Dendritic cell treated with granulocyte-macrophage colony-stimulating factor and Interleukin-4, amounts not matched to agents 40 ng/mL and 50 ng/mL, for 4 days (primary cell): Measurements from ENCODE around the gene LSAMP.
"Not testable (repeated sequence)": the region's sequence is repeated elsewhere in the genome, so short reads cannot be mapped to it uniquely, and the experiment has no call there.

Experiments used
- H3K27ac Mint-ChIP-seq: one replicate; pipeline ENCODE4 v1.8.0; 2022; ENCODE audit warnings: mild to moderate bottlenecking, mixed read lengths
- H3K27me3 Mint-ChIP-seq: one replicate; pipeline ENCODE4 v1.8.0; 2022; ENCODE audit warnings: mild to moderate bottlenecking, mixed read lengths
- H3K36me3 Mint-ChIP-seq: one replicate; pipeline ENCODE4 v1.8.0; 2022; ENCODE audit warnings: low read depth, mixed read lengths
- H3K4me1 Mint-ChIP-seq: one replicate; pipeline ENCODE4 v1.8.0; 2022; ENCODE audit warnings: low read depth, mixed read lengths
- H3K4me3 Mint-ChIP-seq: one replicate; pipeline ENCODE4 v1.8.0; 2022; ENCODE audit warnings: mild to moderate bottlenecking, moderate library complexity, mixed read lengths
- H3K9me3 Mint-ChIP-seq: one replicate; pipeline ENCODE4 v1.8.0; 2022; ENCODE audit warnings: mixed read lengths
- intact Hi-C: fragments of 100-400 bp; cut with micrococcal nuclease; formaldehyde crosslinking; loops from one replicate; pipeline ENCODE4 v1.15.0; 2022

LSAMP gene

GRCh38 chr3:116077059-116077458 is 368.2 kb downstream of the LSAMP start:
- Mint-ChIP-seq H3K36me3 (no peaks in the 10 kb centered on the region), H3K4me1 (no peaks in the 10 kb centered on the region), H3K27me3 (no peaks in the 10 kb centered on the region), H3K27ac (no peak overlapping the region), H3K4me3 (no peak overlapping the region), H3K9me3 (peaks cover 9% of the 10 kb centered on the region)
- intact Hi-C loops, result no loop called here

- H3K4me3 Mint-ChIP-seq, H3K36me3 Mint-ChIP-seq, H3K27me3 Mint-ChIP-seq, H3K27ac Mint-ChIP-seq, intact Hi-C loops, H3K4me1 Mint-ChIP-seq, H3K9me3 Mint-ChIP-seq: not testable (repeated sequence)
Observed at GRCh38 chr3:116070516-116071278, 374.6 kb downstream of the LSAMP start.

- Mint-ChIP-seq H3K4me1 (no peaks in the 10 kb centered on the region), H3K9me3 (no peaks in the 10 kb centered on the region), H3K4me3 (no peak overlapping the region), H3K27ac (no peak overlapping the region), H3K27me3 (no peaks in the 10 kb centered on the region), H3K36me3 (no peaks in the 10 kb centered on the region)
- intact Hi-C loops, result no loop called here
Observed at GRCh38 chr3:116070061-116070460, 375.2 kb downstream of the LSAMP start.

GRCh38 chr3:116069024-116069423 is 376.3 kb downstream of the LSAMP start:
- H3K36me3 Mint-ChIP-seq, result no peaks in the 10 kb centered on the region
- no peak overlapping the region for H3K4me3 Mint-ChIP-seq
- no peaks in the 10 kb centered on the region for H3K27me3 Mint-ChIP-seq
- no peaks in the 10 kb centered on the region for H3K4me1 Mint-ChIP-seq
- no peaks in the 10 kb centered on the region for H3K9me3 Mint-ChIP-seq
- H3K27ac Mint-ChIP-seq, result no peak overlapping the region
- intact Hi-C loops, result no loop called here

GRCh38 chr3:116067326-116067725 is 378.0 kb downstream of the LSAMP start:
- no peak overlapping the region for H3K27ac Mint-ChIP-seq
- intact Hi-C loops, result no loop called here
- H3K9me3 Mint-ChIP-seq, result no peaks in the 10 kb centered on the region
- H3K36me3 Mint-ChIP-seq, result no peaks in the 10 kb centered on the region
- H3K27me3 Mint-ChIP-seq, result no peaks in the 10 kb centered on the region
- no peak overlapping the region for H3K4me3 Mint-ChIP-seq
- H3K4me1 Mint-ChIP-seq, result no peaks in the 10 kb centered on the region

- Mint-ChIP-seq H3K9me3 (no peaks in the 10 kb centered on the region), H3K27ac (no peak overlapping the region), H3K4me3 (no peak overlapping the region), H3K4me1 (no peaks in the 10 kb centered on the region), H3K36me3 (no peaks in the 10 kb centered on the region), H3K27me3 (no peaks in the 10 kb centered on the region)
- intact Hi-C loops, result no loop called here
Observed at GRCh38 chr3:116065501-116065900, 379.8 kb downstream of the LSAMP start.

- Mint-ChIP-seq H3K4me3 (no peak overlapping the region), H3K27me3 (no peaks in the 10 kb centered on the region), H3K9me3 (no peaks in the 10 kb centered on the region), H3K36me3 (no peaks in the 10 kb centered on the region), H3K27ac (no peak overlapping the region), H3K4me1 (no peaks in the 10 kb centered on the region)
- intact Hi-C loops, result no loop called here
Observed at GRCh38 chr3:116064646-116065045, 380.6 kb downstream of the LSAMP start.

GRCh38 chr3:116059421-116060096 is 385.7 kb downstream of the LSAMP start:
- no peaks in the 10 kb centered on the region for H3K36me3 Mint-ChIP-seq
- intact Hi-C loops, result no loop called here
- no peaks in the 10 kb centered on the region for H3K27me3 Mint-ChIP-seq
- no peaks in the 10 kb centered on the region for H3K4me1 Mint-ChIP-seq
- no peak overlapping the region for H3K27ac Mint-ChIP-seq
- no peaks in the 10 kb centered on the region for H3K9me3 Mint-ChIP-seq
- H3K4me3 Mint-ChIP-seq, result no peak overlapping the region

GRCh38 chr3:116058844-116059243 is 386.4 kb downstream of the LSAMP start:
- H3K9me3 Mint-ChIP-seq, result no peaks in the 10 kb centered on the region
- H3K4me1 Mint-ChIP-seq, result no peaks in the 10 kb centered on the region
- H3K36me3 Mint-ChIP-seq, result no peaks in the 10 kb centered on the region
- no peak overlapping the region for H3K4me3 Mint-ChIP-seq
- H3K27ac Mint-ChIP-seq, result no peak overlapping the region
- intact Hi-C loops, result no loop called here
- no peaks in the 10 kb centered on the region for H3K27me3 Mint-ChIP-seq

GRCh38 chr3:116057400-116058006 is 387.8 kb downstream of the LSAMP start:
- no peaks in the 10 kb centered on the region for H3K4me1 Mint-ChIP-seq
- no peaks in the 10 kb centered on the region for H3K27me3 Mint-ChIP-seq
- no peak overlapping the region for H3K27ac Mint-ChIP-seq
- H3K9me3 Mint-ChIP-seq, result no peaks in the 10 kb centered on the region
- H3K36me3 Mint-ChIP-seq, result no peaks in the 10 kb centered on the region
- intact Hi-C loops, result no loop called here
- no peak overlapping the region for H3K4me3 Mint-ChIP-seq

- intact Hi-C loops, result no loop called here
Observed at GRCh38 chr3:116056280-116056679, 389.0 kb downstream of the LSAMP start.

GRCh38 chr3:116053017-116053416 is 392.3 kb downstream of the LSAMP start:
- no peaks in the 10 kb centered on the region for H3K4me1 Mint-ChIP-seq
- H3K27ac Mint-ChIP-seq, result no peak overlapping the region
- intact Hi-C loops, result no loop called here
- no peak overlapping the region for H3K4me3 Mint-ChIP-seq
- no peaks in the 10 kb centered on the region for H3K27me3 Mint-ChIP-seq
- H3K9me3 Mint-ChIP-seq, result no peaks in the 10 kb centered on the region
- no peaks in the 10 kb centered on the region for H3K36me3 Mint-ChIP-seq

More at GRCh38 chr3:116056280-116056679, 389.0 kb downstream of the LSAMP start:
- H3K27ac Mint-ChIP-seq, result no peak overlapping the region
- no peaks in the 10 kb centered on the region for H3K4me1 Mint-ChIP-seq
- H3K27me3 Mint-ChIP-seq, result no peaks in the 10 kb centered on the region
- no peaks in the 10 kb centered on the region for H3K9me3 Mint-ChIP-seq
- H3K4me3 Mint-ChIP-seq, result no peak overlapping the region
- H3K36me3 Mint-ChIP-seq, result no peaks in the 10 kb centered on the region

- intact Hi-C loops, result no loop called here
- Mint-ChIP-seq H3K4me3 (no peak overlapping the region), H3K9me3 (no peaks in the 10 kb centered on the region), H3K36me3 (no peaks in the 10 kb centered on the region), H3K27ac (no peak overlapping the region), H3K4me1 (no peaks in the 10 kb centered on the region), H3K27me3 (no peaks in the 10 kb centered on the region)
Observed at GRCh38 chr3:116052602-116053001, 392.7 kb downstream of the LSAMP start.

- H3K4me3 Mint-ChIP-seq, result no peak overlapping the region
- intact Hi-C loops, result no loop called here
- H3K36me3 Mint-ChIP-seq, result no peaks in the 10 kb centered on the region
Observed at GRCh38 chr3:116051586-116051985, 393.7 kb downstream of the LSAMP start.

More at GRCh38 chr3:116051586-116051985, 393.7 kb downstream of the LSAMP start:
- H3K27me3 Mint-ChIP-seq, result no peaks in the 10 kb centered on the region
- no peaks in the 10 kb centered on the region for H3K4me1 Mint-ChIP-seq
- H3K9me3 Mint-ChIP-seq, result no peaks in the 10 kb centered on the region
- no peak overlapping the region for H3K27ac Mint-ChIP-seq
